ENCODE data around the gene CPE.

Gene CPE

GRCh38 chr4:165541851-165542459, 163.1 kb downstream of the CPE start:
- H3K4me3 ChIP-seq (ENCODE audit: low read length) = no peak overlapping the region
- no peaks in the 10 kb centered on the region for H3F3A ChIP-seq (ENCODE audit: insufficient read depth, low read length)
- no peak overlapping the region for H3K4me2 ChIP-seq (ENCODE audit: low read depth, low read length)
- no peak overlapping the region for H2AFZ ChIP-seq (ENCODE audit: low read length)
- no peaks in the 10 kb centered on the region for H3K9me2 ChIP-seq (replicated peaks; ENCODE audit: insufficient read depth, low read length)
- H3K4me1 ChIP-seq (ENCODE audit: low read length) = no peaks in the 10 kb centered on the region
- no peaks in the 10 kb centered on the region for H3K27me3 ChIP-seq (replicated peaks; ENCODE audit: insufficient read depth, low read length)
- no peak for DNase-seq
- no peaks in the 10 kb centered on the region for H3K36me3 ChIP-seq (replicated peaks; ENCODE audit: insufficient read depth, low read length)
- H3K9ac ChIP-seq (ENCODE audit: low read length) = no peak overlapping the region
- H3K79me2 ChIP-seq (ENCODE audit: low read length) = no peaks in the 10 kb centered on the region
- no peaks in the 10 kb centered on the region for H4K20me1 ChIP-seq (ENCODE audit: insufficient read depth, low read length)
- no peaks in the 10 kb centered on the region for H3K9me3 ChIP-seq (replicated peaks; ENCODE audit: insufficient read depth, low read length)
- H3K27ac ChIP-seq (ENCODE audit: low read length) = no peak overlapping the region
- TF ChIP-seq EZH2 (optimal IDR thresholded peaks at IDR 0.05; ENCODE audit: low read depth, low read length) (no peak), CTCF (IDR thresholded peaks at IDR 0.05; ENCODE audit: low read length) (no peak), EZH2phosphoT487 (IDR thresholded peaks at IDR 0.05; ENCODE audit: low read length) (no peak)

- Histone ChIP-seq H3K4me1 (ENCODE audit: low read length) (no peaks in the 10 kb centered on the region), H3K27ac (ENCODE audit: low read length) (no peak overlapping the region), H3K36me3 (replicated peaks; ENCODE audit: insufficient read depth, low read length) (no peaks in the 10 kb centered on the region), H3K27me3 (replicated peaks; ENCODE audit: insufficient read depth, low read length) (no peaks in the 10 kb centered on the region), H3K9ac (ENCODE audit: low read length) (no peak overlapping the region), H3K4me3 (ENCODE audit: low read length) (no peak overlapping the region), H3K9me3 (replicated peaks; ENCODE audit: insufficient read depth, low read length) (no peaks in the 10 kb centered on the region), H3K9me2 (replicated peaks; ENCODE audit: insufficient read depth, low read length) (no peaks in the 10 kb centered on the region), H4K20me1 (ENCODE audit: insufficient read depth, low read length) (no peaks in the 10 kb centered on the region), H2AFZ (ENCODE audit: low read length) (no peak overlapping the region), H3K4me2 (ENCODE audit: low read depth, low read length) (no peak overlapping the region), H3K79me2 (ENCODE audit: low read length) (no peaks in the 10 kb centered on the region), H3F3A (ENCODE audit: insufficient read depth, low read length) (no peaks in the 10 kb centered on the region)
- DNase-seq = no peak
- TF ChIP-seq EZH2 (optimal IDR thresholded peaks at IDR 0.05; ENCODE audit: low read depth, low read length) (no peak), EZH2phosphoT487 (IDR thresholded peaks at IDR 0.05; ENCODE audit: low read length) (no peak), CTCF (IDR thresholded peaks at IDR 0.05; ENCODE audit: low read length) (no peak)
Measured at GRCh38 chr4:165542476-165542875, 163.7 kb downstream of the CPE start.
